Measurements from ENCODE around the gene ARL4A. TPM values are rescaled to one million over a fixed set of nuclear protein-coding genes. Genes with fewer than 3 reads are reported as not detected.

The ARL4A gene
- total RNA-seq, 1 donor from 2014 or later, result 35.5 TPM

DNA sequence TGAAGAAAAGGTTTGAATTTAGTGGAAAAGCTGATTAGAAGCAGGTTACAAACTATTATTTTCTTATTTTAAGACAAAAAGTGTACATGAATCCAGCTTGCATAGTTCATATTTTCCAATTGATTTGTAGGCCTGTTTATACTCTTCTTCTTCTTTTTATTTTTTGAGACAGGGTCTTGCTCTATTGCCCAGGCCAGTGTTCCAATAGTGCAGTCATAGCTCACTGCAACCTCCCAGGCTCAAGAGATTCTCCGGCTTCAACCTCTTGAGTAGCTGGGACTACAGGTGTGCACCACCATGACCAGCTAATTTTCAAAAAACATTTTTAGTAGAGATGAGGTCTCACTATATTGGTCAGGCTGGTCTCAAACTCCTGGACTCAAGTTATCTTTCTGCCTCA is 45.0 kb downstream of the ARL4A start:
- H3K4me3 ChIP-seq (ENCODE audit: low read length in 3 of 3), result no peak overlapping the region
- no peaks in the 10 kb centered on the region for H3K9me3 ChIP-seq (ENCODE audit: control insufficient read depth in 3 of 3, low read length in 3 of 3)
- no peak overlapping the region for H3K9ac ChIP-seq (ENCODE audit: low read depth in 1 of 3, low read length in 3 of 3)
- no peaks in the 10 kb centered on the region for H3K36me3 ChIP-seq (ENCODE audit: control insufficient read depth in 3 of 3, insufficient read depth in 3 of 3, low read length in 3 of 3)
- no peak overlapping the region for H3K27ac ChIP-seq (ENCODE audit: low read depth, low read length)
- no peaks in the 10 kb centered on the region for H3K27me3 ChIP-seq (ENCODE audit: control insufficient read depth in 3 of 3, insufficient read depth in 3 of 3, low read length in 3 of 3)
- peaks cover 6 to 15% (median 11%) of the 10 kb centered on the region in 3 donors for H3K4me1 ChIP-seq (ENCODE audit: control insufficient read depth in 3 of 3, insufficient read depth in 3 of 3, low read length in 3 of 3)

DNA sequence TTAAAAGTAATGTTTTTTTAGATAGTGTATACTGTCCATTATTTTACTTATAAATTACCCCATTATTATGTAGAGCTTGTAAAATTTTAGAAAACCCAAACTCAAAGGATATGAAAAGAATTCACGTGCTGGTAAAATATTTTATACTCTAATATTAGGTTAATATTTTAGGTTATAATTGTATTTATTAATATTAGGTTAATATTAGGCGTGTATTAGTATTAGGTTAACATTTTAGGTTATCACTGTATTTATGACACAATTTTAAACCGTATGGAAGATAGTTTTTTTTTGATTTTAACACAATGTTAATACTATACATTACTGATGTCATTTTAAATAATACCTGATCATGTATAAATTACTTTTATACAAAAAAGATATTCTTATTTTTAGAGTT is 48.5 kb downstream of the ARL4A start:
- H3K9ac ChIP-seq (ENCODE audit: low read depth in 1 of 3, low read length in 3 of 3), result no peak overlapping the region
- peaks cover 0 to 8% (median 4%) of the 10 kb centered on the region in 3 donors for H3K4me1 ChIP-seq (ENCODE audit: control insufficient read depth in 3 of 3, insufficient read depth in 3 of 3, low read length in 3 of 3)
- no peaks in the 10 kb centered on the region for H3K9me3 ChIP-seq (ENCODE audit: control insufficient read depth in 3 of 3, low read length in 3 of 3)
- H3K36me3 ChIP-seq (ENCODE audit: control insufficient read depth in 3 of 3, insufficient read depth in 3 of 3, low read length in 3 of 3), result no peaks in the 10 kb centered on the region
- no peaks in the 10 kb centered on the region for H3K27me3 ChIP-seq (ENCODE audit: control insufficient read depth in 3 of 3, insufficient read depth in 3 of 3, low read length in 3 of 3)
- H3K27ac ChIP-seq (ENCODE audit: low read depth, low read length), result no peak overlapping the region
- no peak overlapping the region for H3K4me3 ChIP-seq (ENCODE audit: low read length in 3 of 3)

DNA sequence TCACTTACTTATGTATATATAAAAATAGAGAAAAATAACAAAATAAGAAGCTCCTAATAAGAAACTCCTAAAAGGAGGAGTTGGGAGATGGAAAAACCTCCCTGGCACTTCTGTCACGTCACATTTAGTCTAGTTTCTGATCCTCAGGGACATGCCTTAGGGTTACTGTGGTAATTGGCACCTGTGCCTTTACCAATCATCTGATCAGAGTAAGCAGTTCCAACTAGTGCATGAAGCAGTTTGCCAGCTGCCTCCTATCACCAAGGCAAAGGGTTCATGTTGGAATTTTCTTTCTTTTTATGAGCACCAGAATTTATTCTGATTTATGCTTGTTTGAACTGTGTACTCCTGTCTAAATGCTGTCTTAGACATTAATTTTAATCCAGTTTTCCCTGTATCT is 49.9 kb downstream of the ARL4A start:
- no peaks in the 10 kb centered on the region for H3K36me3 ChIP-seq (ENCODE audit: control insufficient read depth in 3 of 3, insufficient read depth in 3 of 3, low read length in 3 of 3)
- H3K9me3 ChIP-seq (ENCODE audit: control insufficient read depth in 3 of 3, low read length in 3 of 3), result no peaks in the 10 kb centered on the region
- peaks cover 0 to 4% (median 4%) of the 10 kb centered on the region in 3 donors for H3K4me1 ChIP-seq (ENCODE audit: control insufficient read depth in 3 of 3, insufficient read depth in 3 of 3, low read length in 3 of 3)
- H3K4me3 ChIP-seq (ENCODE audit: low read length in 3 of 3), result no peak overlapping the region
- no peak overlapping the region for H3K27ac ChIP-seq (ENCODE audit: low read depth, low read length)
- no peak overlapping the region for H3K9ac ChIP-seq (ENCODE audit: low read depth in 1 of 3, low read length in 3 of 3)
- H3K27me3 ChIP-seq (ENCODE audit: control insufficient read depth in 3 of 3, insufficient read depth in 3 of 3, low read length in 3 of 3), result no peaks in the 10 kb centered on the region

DNA sequence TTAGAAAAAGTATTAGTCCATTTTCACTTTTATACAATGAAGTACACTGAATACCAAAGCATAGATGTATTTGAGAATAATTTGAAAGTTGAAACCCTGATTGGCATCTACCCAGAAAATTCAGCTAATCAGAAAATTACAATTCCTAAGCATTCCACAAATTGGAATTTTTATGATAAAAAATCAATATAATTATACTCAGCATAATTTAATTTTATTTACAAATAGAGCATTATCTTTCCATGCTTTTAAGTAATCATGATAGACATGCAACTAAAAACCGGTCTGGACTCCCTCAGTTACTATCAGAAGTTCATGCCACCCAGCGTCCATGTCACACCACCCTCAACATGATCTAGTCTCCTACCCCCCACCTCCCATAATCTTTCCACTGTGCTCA is 50.4 kb downstream of the ARL4A start:
- H3K9ac ChIP-seq (ENCODE audit: low read depth in 1 of 3, low read length in 3 of 3), result no peak overlapping the region
- H3K4me3 ChIP-seq (ENCODE audit: low read length in 3 of 3), result no peak overlapping the region
- no peaks in the 10 kb centered on the region for H3K36me3 ChIP-seq (ENCODE audit: control insufficient read depth in 3 of 3, insufficient read depth in 3 of 3, low read length in 3 of 3)
- no peak overlapping the region for H3K27ac ChIP-seq (ENCODE audit: low read depth, low read length)
- no peaks in the 10 kb centered on the region for H3K27me3 ChIP-seq (ENCODE audit: control insufficient read depth in 3 of 3, insufficient read depth in 3 of 3, low read length in 3 of 3)
- H3K9me3 ChIP-seq (ENCODE audit: control insufficient read depth in 3 of 3, low read length in 3 of 3), result no peaks in the 10 kb centered on the region
- peaks cover 0 to 4% (median 4%) of the 10 kb centered on the region in 3 donors for H3K4me1 ChIP-seq (ENCODE audit: control insufficient read depth in 3 of 3, insufficient read depth in 3 of 3, low read length in 3 of 3)

DNA sequence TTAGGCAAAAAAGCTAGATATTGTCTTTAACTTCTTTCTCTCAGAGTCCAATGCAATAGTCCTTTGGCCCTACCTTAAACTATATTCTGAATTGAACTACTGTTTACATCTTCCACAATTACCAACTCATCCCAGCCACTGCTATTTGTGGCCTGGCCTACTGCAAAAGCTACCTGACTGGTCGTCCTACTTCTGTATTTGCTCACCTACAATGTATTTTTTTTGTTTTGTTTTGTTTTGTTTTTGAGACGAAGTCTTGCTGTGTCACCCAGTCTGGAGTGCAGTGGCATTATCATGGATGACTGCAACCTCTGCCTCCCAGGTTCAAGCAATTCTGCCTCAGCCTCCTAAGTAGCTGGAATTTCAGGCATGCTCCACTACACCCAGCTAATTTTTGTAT is 51.2 kb downstream of the ARL4A start:
- no peaks in the 10 kb centered on the region for H3K36me3 ChIP-seq (ENCODE audit: control insufficient read depth in 3 of 3, insufficient read depth in 3 of 3, low read length in 3 of 3)
- no peak overlapping the region for H3K4me3 ChIP-seq (ENCODE audit: low read length in 3 of 3)
- no peak overlapping the region for H3K27ac ChIP-seq (ENCODE audit: low read depth, low read length)
- peaks cover 0 to 4% (median 4%) of the 10 kb centered on the region in 3 donors for H3K4me1 ChIP-seq (ENCODE audit: control insufficient read depth in 3 of 3, insufficient read depth in 3 of 3, low read length in 3 of 3)
- no peak overlapping the region for H3K9ac ChIP-seq (ENCODE audit: low read depth in 1 of 3, low read length in 3 of 3)
- H3K27me3 ChIP-seq (ENCODE audit: control insufficient read depth in 3 of 3, insufficient read depth in 3 of 3, low read length in 3 of 3), result no peaks in the 10 kb centered on the region
- H3K9me3 ChIP-seq (ENCODE audit: control insufficient read depth in 3 of 3, low read length in 3 of 3), result no peaks in the 10 kb centered on the region

Small RNAs within 50 kb of the gene (small RNA-seq; reads per million reads assigned to genes)
- not detected for gene RF00264

Other genes with a start within 250 kb of the ARL4A start
- 1.0 TPM for gene SCIN, start 116.9 kb upstream of the ARL4A start, total RNA-seq